ENCODE data around the gene KHDRBS1. TPM values are rescaled to one million over a fixed set of nuclear protein-coding genes. Genes with fewer than 3 reads are reported as not detected.

Gene KHDRBS1
- total and polyA plus RNA-seq, 2 experiments from 2014 or later = 191 to 251 TPM

DNA sequence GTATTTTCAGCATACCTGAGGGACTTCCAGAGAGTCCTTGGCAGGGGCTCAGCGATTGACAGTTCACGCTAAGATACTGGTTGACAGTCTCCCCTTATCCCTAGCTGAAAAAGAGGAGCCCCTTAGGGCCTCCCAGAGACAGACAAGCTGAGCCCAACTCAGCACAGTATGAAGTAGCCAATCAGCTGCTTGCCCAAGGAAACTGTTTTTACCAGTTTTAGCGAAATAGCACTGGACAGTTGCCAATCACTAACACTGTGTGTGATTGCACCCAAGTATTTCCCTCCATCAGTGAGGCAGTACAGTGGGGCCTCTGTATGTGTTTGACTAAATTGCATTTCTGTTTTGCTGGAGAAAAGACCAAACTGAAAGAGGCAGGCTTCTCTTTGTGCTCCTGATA is 27.0 kb downstream of the KHDRBS1 start (continued):
- TF ChIP-seq REST (IDR thresholded peaks at IDR 0.05; ENCODE audit: unreplicated experiment) (no peak), ZNF114 (CRISPR knock-in tag; IDR thresholded peaks at IDR 0.05) (no peak), EZH2phosphoT487 (IDR thresholded peaks at IDR 0.05; ENCODE audit: unreplicated experiment) (no peak), STAT1 (IDR thresholded peaks at IDR 0.05; ENCODE audit: unreplicated experiment) (no peak)
- TF ChIP-seq, protein P1, sequence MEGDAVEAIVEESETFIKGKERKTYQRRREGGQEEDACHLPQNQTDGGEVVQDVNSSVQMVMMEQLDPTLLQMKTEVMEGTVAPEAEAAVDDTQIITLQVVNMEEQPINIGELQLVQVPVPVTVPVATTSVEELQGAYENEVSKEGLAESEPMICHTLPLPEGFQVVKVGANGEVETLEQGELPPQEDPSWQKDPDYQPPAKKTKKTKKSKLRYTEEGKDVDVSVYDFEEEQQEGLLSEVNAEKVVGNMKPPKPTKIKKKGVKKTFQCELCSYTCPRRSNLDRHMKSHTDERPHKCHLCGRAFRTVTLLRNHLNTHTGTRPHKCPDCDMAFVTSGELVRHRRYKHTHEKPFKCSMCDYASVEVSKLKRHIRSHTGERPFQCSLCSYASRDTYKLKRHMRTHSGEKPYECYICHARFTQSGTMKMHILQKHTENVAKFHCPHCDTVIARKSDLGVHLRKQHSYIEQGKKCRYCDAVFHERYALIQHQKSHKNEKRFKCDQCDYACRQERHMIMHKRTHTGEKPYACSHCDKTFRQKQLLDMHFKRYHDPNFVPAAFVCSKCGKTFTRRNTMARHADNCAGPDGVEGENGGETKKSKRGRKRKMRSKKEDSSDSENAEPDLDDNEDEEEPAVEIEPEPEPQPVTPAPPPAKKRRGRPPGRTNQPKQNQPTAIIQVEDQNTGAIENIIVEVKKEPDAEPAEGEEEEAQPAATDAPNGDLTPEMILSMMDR (conservative IDR thresholded peaks at IDR 0.05; ENCODE audit: low read depth in 2 of 2) = no peak

DNA sequence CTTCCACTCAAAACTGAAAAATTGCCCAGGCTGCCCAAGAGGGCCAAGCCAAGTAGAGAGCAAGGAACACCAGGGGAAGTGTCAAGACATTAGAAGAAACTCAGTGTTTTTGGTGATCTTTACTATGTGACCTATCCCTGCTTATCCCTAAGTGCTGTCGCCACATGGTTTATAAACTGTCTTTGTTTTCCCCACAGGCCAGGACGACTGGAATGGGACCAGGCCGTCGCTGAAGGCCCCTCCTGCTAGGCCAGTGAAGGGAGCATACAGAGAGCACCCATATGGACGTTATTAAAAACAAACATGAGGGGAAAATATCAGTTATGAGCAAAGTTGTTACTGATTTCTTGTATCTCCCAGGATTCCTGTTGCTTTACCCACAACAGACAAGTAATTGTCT is 28.7 kb downstream of the KHDRBS1 start:
- TF ChIP-seq ZNF462 (CRISPR knock-in tag; IDR thresholded peaks at IDR 0.05) (no peak), JUNB (IDR thresholded peaks at IDR 0.05; ENCODE audit: unreplicated experiment) (no peak), POLR2AphosphoS5 (IDR thresholded peaks at IDR 0.05; ENCODE audit: low read depth) (no peak)
- TF ChIP-seq, protein P1 (conservative IDR thresholded peaks at IDR 0.05; ENCODE audit: low read depth in 2 of 2) = no peak
- no peaks in the 10 kb centered on the region for H3K9me2 ChIP-seq (ENCODE audit: insufficient read depth)
- H3F3A ChIP-seq (replicated peaks; ENCODE audit: low read depth) = peaks cover 41% of the 10 kb centered on the region
- H3K9me3 Mint-ChIP-seq = no peaks in the 10 kb centered on the region
- no peak overlapping the region for H3K4me3 ChIP-seq
- H3K4me3 Mint-ChIP-seq = no peak overlapping the region
- no peak for DNase-seq (ENCODE audit: low spot score)
- H3K4me1 ChIP-seq (ENCODE audit: insufficient read depth) = no peaks in the 10 kb centered on the region
- no peaks in the 10 kb centered on the region for H3K27me3 ChIP-seq (ENCODE audit: insufficient read depth)
- peaks cover 89% of the 10 kb centered on the region for H3K36me3 ChIP-seq (ENCODE audit: insufficient read depth)
- no peaks in the 10 kb centered on the region for H3K4me1 Mint-ChIP-seq
- peaks cover 44% of the 10 kb centered on the region for H3K36me3 Mint-ChIP-seq (ENCODE audit: low read depth)
- no peak overlapping the region for H2AFZ ChIP-seq
- no peak overlapping the region for H3K27ac Mint-ChIP-seq
- H3K4me2 ChIP-seq = no peak overlapping the region
- H4K20me1 ChIP-seq (replicated peaks; ENCODE audit: insufficient read depth) = peaks cover 44% of the 10 kb centered on the region
- ATAC-seq = no peak
- peaks cover 18% of the 10 kb centered on the region for H3K79me2 ChIP-seq (replicated peaks; ENCODE audit: insufficient read depth)
- H3K27me3 Mint-ChIP-seq (ENCODE audit: insufficient read depth, low read depth, poor library complexity) = peaks cover 2% of the 10 kb centered on the region
- no peak overlapping the region for H3K27ac ChIP-seq (ENCODE audit: low read depth)

All from GM23338 (cell line).